K562 (cell line): ENCODE results near the gene REEP2. TPM values are rescaled to one million over a fixed set of nuclear protein-coding genes. Genes with fewer than 3 reads are reported as not detected.

Experiments
- ATAC-seq: fragments of 200-7000 bp; cut with Tn5 transposase; 3 replicates; pipeline ENCODE4 v1.9.1; 2020; ENCODE audit warnings: moderate library complexity
- BruUV-seq: library from RNA; stranded (reverse); fragments of 400-500 nt; replicated peaks from 2 replicates; lab custom pipeline; 2021; lab: Mats Ljungman, UMichigan
- CTCF ChIA-PET: fragments of 300-600 bp; formaldehyde crosslinking; extraction: SDS; loops from one replicate; lab custom pipeline; 2021; ENCODE audit warnings: low intra/inter-chr PET ratio; lab: Yijun Ruan, JAX
- POLR2A ChIA-PET: fragments of 300-600, 350-650 bp; sonication (Branson Sonifier 250); formaldehyde crosslinking; extraction: SDS; loops from one replicate; lab custom pipeline; 2021; ENCODE audit warnings: antibody characterized with exemption, inconsistent platforms; lab: Yijun Ruan, JAX
- DNase-seq, 4 experiments: peaks; one replicate each; pipeline versions ENCODE4 v3.0.0 to v3.0.0-alpha.2; 2011 to 2018; ENCODE audit warnings: low spot score in 3 of 4, mixed read lengths in 3 of 4; ENCODE audit errors: extremely low read depth in 1 of 4
- FAIRE-seq: peaks from 2 replicates; lab custom pipeline; 2011; peaks lifted over from hg19 to GRCh38; lab: Jason Lieb, UNC
- H2AFZ ChIP-seq: 2 replicates; pipeline ENCODE4 v1.6.0; 2011; ENCODE audit warnings: low read depth, low read length, control low read depth, inconsistent platforms
- H3K27ac ChIP-seq: fragments of 200-600 bp; 3 replicates; pipeline ENCODE4 v1.8.0; 2011; ENCODE audit warnings: low read depth, mild to moderate bottlenecking, control low read depth, inconsistent platforms, low read length, moderate library complexity, mixed read lengths; ENCODE audit errors: extremely low read depth
- H3K27me3 ChIP-seq, 2 experiments: fragments of 300-600 bp in 1 of 2; 2 replicates in 1 of 2; 3 replicates in 1 of 2; pipeline versions ENCODE4 v1.6.0 to v1.8.0; 2011; ENCODE audit warnings: inconsistent platforms in 2 of 2, low read length in 2 of 2, mild to moderate bottlenecking in 1 of 2, mixed read lengths in 1 of 2, moderate library complexity in 1 of 2; ENCODE audit not compliant: control insufficient read depth in 2 of 2, insufficient read depth in 2 of 2
- H3K36me3 ChIP-seq: fragments of 300-600 bp; 3 replicates; pipeline ENCODE4 v1.8.0; 2011; ENCODE audit warnings: mild to moderate bottlenecking, low read length, inconsistent platforms; ENCODE audit not compliant: control insufficient read depth, insufficient read depth
- H3K4me1 ChIP-seq, 2 experiments: fragments of 200-600 bp in 1 of 2; replicated peaks in 1 of 2; 2 replicates in 1 of 2; 3 replicates in 1 of 2; pipeline versions ENCODE4 v1.5.1 to v1.8.0; 2011; ENCODE audit warnings: inconsistent platforms in 2 of 2, low read length in 2 of 2, mild to moderate bottlenecking in 1 of 2, mixed read lengths in 1 of 2, moderate library complexity in 1 of 2; ENCODE audit not compliant: control insufficient read depth in 2 of 2, insufficient read depth in 2 of 2
- H3K4me2 ChIP-seq: 2 replicates; pipeline ENCODE4 v1.6.1; 2011; ENCODE audit warnings: low read length, control low read depth, inconsistent platforms, mixed read lengths; ENCODE audit not compliant: insufficient read depth
- H3K4me3 ChIP-seq: fragments of 200-600 bp; sonication (generic), shearing (Covaris generic); 2 replicates; pipeline ENCODE4 v1.5.1; 2016; ENCODE audit warnings: control low read depth, inconsistent platforms
- H3K79me2 ChIP-seq: fragments of 200-600 bp; 3 replicates; pipeline ENCODE4 v1.8.0; 2011; ENCODE audit warnings: low read length, inconsistent platforms; ENCODE audit not compliant: control insufficient read depth, insufficient read depth
- H3K9ac ChIP-seq, 2 experiments: 2 replicates each; pipeline versions ENCODE4 v1.6.0 to v1.6.1; 2011; ENCODE audit warnings: low read depth in 2 of 2, low read length in 2 of 2, control low read depth in 1 of 2, inconsistent platforms in 1 of 2, mild to moderate bottlenecking in 1 of 2, mixed read lengths in 1 of 2; ENCODE audit not compliant: insufficient read depth in 1 of 2
- H3K9me1 ChIP-seq: one replicate; pipeline ENCODE4 v1.6.0; 2011; ENCODE audit warnings: inconsistent platforms, mild to moderate bottlenecking, low read length, moderate library complexity; ENCODE audit not compliant: control insufficient read depth, insufficient read depth
- H3K9me3 ChIP-seq: replicated peaks from 2 replicates; pipeline ENCODE4 v1.5.1; 2011; ENCODE audit warnings: low read depth, low read length, inconsistent platforms; ENCODE audit not compliant: control insufficient read depth, insufficient read depth
- H4K20me1 ChIP-seq: replicated peaks from 2 replicates; pipeline ENCODE4 v1.6.1; 2011; ENCODE audit warnings: low read length, inconsistent platforms, mixed read lengths; ENCODE audit not compliant: control insufficient read depth, insufficient read depth
- KDM2B ChIP-seq: fragments of 250-450 bp; sonication (Bioruptor Pico); IDR thresholded peaks from 2 replicates; pipeline ENCODE4 v1.8.0; 2021; ENCODE audit warnings: mild to moderate bottlenecking, moderate library complexity
- MEIS2 ChIP-seq: fragments of 450-650 bp; IDR thresholded peaks from 2 replicates; pipeline ENCODE4 v1.6.1; 2014; ENCODE audit warnings: mild to moderate bottlenecking; ENCODE audit not compliant: partially characterized antibody
- ZFX ChIP-seq: sonication (generic); formaldehyde crosslinking; IDR thresholded peaks from 2 replicates; pipeline ENCODE4 v1.8.0; 2022; ENCODE audit warnings: mild to moderate bottlenecking, missing genetic modification reagents, moderate library complexity
- ZNF274 ChIP-seq: IDR thresholded peaks from 2 replicates; pipeline ENCODE4 v1.6.1; 2011; ENCODE audit warnings: low read depth, mild to moderate bottlenecking, low read length, moderate library complexity, borderline replicate concordance
- WGBS: fragments of 100-300 bp; shearing (Covaris generic); methylation state at CpG from one replicate; pipeline ENCODE4 v1.1.6; 2016; ENCODE audit warnings: low coverage, mixed read lengths; ENCODE audit not compliant: insufficient coverage; ENCODE audit errors: missing lambda C conversion rate; 5-methylcytosine and 5-hydroxymethylcytosine counted together
- in situ Hi-C: fragments of 300-500 bp; cut with MboI; formaldehyde crosslinking; loops from 4 replicates; pipeline ENCODE4 v1.15.0; 2018; ENCODE audit warnings: inconsistent platforms, mixed read lengths
- intact Hi-C: fragments of 100-400 bp; cut with micrococcal nuclease; formaldehyde crosslinking; loops from 2 replicates; pipeline ENCODE4 v1.14.2; 2022
- polyA plus RNA-seq, 8 experiments: library from polyadenylated mRNA; depleted of rRNA in 4 of 8; stranded (reverse) in 5 of 8; unstranded in 3 of 8; fragments of >200 nt; fragmentation: Nextera tagmentation in 2 of 8; fragmentation: Illumina TruSeq in 1 of 8; extraction: Ambion mirVana in 2 of 8; extraction: Trizol in 1 of 8; gene quantifications; 2 replicates each; pipeline versions ENCODE4 v1.2.1 to v1.2.3, GENCODE V29; 2011 to 2014; ENCODE audit warnings: inconsistent platforms in 1 of 8, missing spikeins in 1 of 8
- total RNA-seq, 7 experiments: library from RNA; depleted of rRNA in 6 of 7; stranded (reverse); fragments of >200 nt in 6 of 7; fragmentation: Illumina TruSeq in 2 of 7; extraction: Trizol in 2 of 7; gene quantifications; 2 replicates each; pipeline versions ENCODE4 v1.2.1 to v1.2.3, GENCODE V29; 2011 to 2021; ENCODE audit warnings: low replicate concordance in 1 of 7

Gene REEP2
- total and polyA plus RNA-seq, 9 of the 15 experiments (the other 6 are each of a cell fraction or from before 2014, with no cell fraction given) = 0.03 to 1.1 (median 0.12) TPM; not detected in 1

DNA sequence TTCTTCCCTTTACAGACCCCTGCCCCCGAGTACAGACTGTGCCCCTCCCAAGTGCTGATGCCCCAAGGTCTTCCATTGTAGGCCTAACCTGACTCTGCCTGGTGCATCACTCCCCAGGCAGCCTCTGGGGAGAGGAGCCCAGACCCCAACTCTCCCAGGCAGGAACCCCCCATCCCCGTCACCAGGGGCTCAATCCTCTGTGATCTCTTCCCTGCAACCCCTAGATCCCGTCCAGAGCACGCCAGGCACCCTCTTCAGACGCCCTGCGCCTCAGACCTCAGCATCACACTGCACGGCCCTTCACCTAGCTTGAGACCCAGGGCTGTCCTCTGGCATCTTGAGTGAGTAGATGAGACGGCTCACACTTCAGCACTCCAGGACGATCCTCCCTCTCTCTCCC lies 20.0 kb downstream of the REEP2 start:
- BruUV-seq = no TSS peak
- Histone ChIP-seq H4K20me1 (no peaks in the 10 kb centered on the region), H3K27ac (no peak overlapping the region), H3K9ac (peak overlapping the region in 1 of 2 experiments; percentile 78; a peak in 2 of 4 replicates)
- intact Hi-C loops = loop anchor here (10.0 kb wide), 1 partner anchor 176 kb away; no protein-coding TSS in a partner anchor
- no peak for TF ChIP-seq ZNF274
- TF ChIP-seq MEIS2 = no peak
- no peak for TF ChIP-seq KDM2B (CRISPR knock-in tag)
- 0 out of 2 replicates have a peak, but pooled peaks have one; percentile 2 for TF ChIP-seq ZFX
- TF ChIP-seq, all 486 proteins: peak for 1
- no peak overlapping the region for H3K4me3 ChIP-seq
- H3K36me3 ChIP-seq = no peaks in the 10 kb centered on the region
- 57% methylated on average over 9 of the region's 9 CpGs for WGBS
- no peak overlapping the region for H3K4me2 ChIP-seq
- DNase-seq (no peak), ATAC-seq (no peak), FAIRE-seq (no peak)
- in situ Hi-C loops = no loop called here
- H3K9me3 ChIP-seq = no peaks in the 10 kb centered on the region
- POLR2A ChIA-PET = interaction anchor here (3.4 kb wide), 1 partner anchor 84 kb away, joined by 26 read pairs; the partner anchor contains the start of gene ETF1
- CTCF ChIA-PET = no interaction called here
- peak overlapping the region; percentile 49 for H2AFZ ChIP-seq
- H3K4me1 ChIP-seq = peaks cover 21 to 37% of the 10 kb centered on the region in 2 experiments
- no peaks in the 10 kb centered on the region for H3K27me3 ChIP-seq
- no peaks in the 10 kb centered on the region for H3K9me1 ChIP-seq
- H3K79me2 ChIP-seq = no peaks in the 10 kb centered on the region
